IMR-90 (cell line): ENCODE data around the gene ZNF669.

ENCODE experiments used
- BHLHE40 ChIP-seq: fragments of 150-350 bp; IDR thresholded peaks from 2 replicates; pipeline ENCODE4 v1.6.1; 2016; ENCODE audit warnings: mild to moderate bottlenecking, low read depth, low read length
- CEBPB ChIP-seq: IDR thresholded peaks from 2 replicates; pipeline ENCODE4 v1.6.1; 2012; ENCODE audit warnings: low read depth, low read length, improper control_type of control experiment
- CTCF ChIP-seq: conservative IDR thresholded peaks from 2 replicates; pipeline ENCODE4 v1.5.1; 2012; ENCODE audit warnings: mild to moderate bottlenecking, low read depth, low read length, improper control_type of control experiment
- ELK1 ChIP-seq: fragments of 150-350 bp; IDR thresholded peaks from 2 replicates; pipeline ENCODE4 v1.6.1; 2016; ENCODE audit warnings: low read depth, mild to moderate bottlenecking, low read length, moderate library complexity, borderline replicate concordance
- FOS ChIP-seq: fragments of 150-350 bp; IDR thresholded peaks from 2 replicates; pipeline ENCODE4 v1.6.1; 2016; ENCODE audit warnings: low read depth, low read length
- MAZ ChIP-seq: IDR thresholded peaks from 2 replicates; pipeline ENCODE4 v1.6.1; 2012; ENCODE audit warnings: low read depth, mild to moderate bottlenecking, low read length, improper control_type of control experiment, moderate library complexity, borderline replicate concordance
- MXI1 ChIP-seq: IDR thresholded peaks from 2 replicates; pipeline ENCODE4 v1.6.1; 2012; ENCODE audit warnings: low read depth, mild to moderate bottlenecking, low read length, moderate library complexity, borderline replicate concordance
- POLR2A ChIP-seq: IDR thresholded peaks from 2 replicates; pipeline ENCODE4 v1.6.1; 2012; ENCODE audit warnings: mild to moderate bottlenecking, low read depth, low read length
- RAD21 ChIP-seq: IDR thresholded peaks from 2 replicates; pipeline ENCODE4 v1.6.1; 2012; ENCODE audit warnings: low read length, improper control_type of control experiment
- RCOR1 ChIP-seq: IDR thresholded peaks from 2 replicates; pipeline ENCODE4 v1.6.1; 2012; ENCODE audit warnings: mild to moderate bottlenecking, low read length, improper control_type of control experiment; ENCODE audit not compliant: insufficient replicate concordance
- RFX5 ChIP-seq: IDR thresholded peaks from 2 replicates; pipeline ENCODE4 v1.8.0; 2012; ENCODE audit warnings: low read depth, mild to moderate bottlenecking, low read length, moderate library complexity
- SMC3 ChIP-seq: fragments of 150-350 bp; IDR thresholded peaks from 2 replicates; pipeline ENCODE4 v1.6.1; 2016; ENCODE audit warnings: low read depth, mild to moderate bottlenecking, antibody characterized with exemption, low read length, moderate library complexity
- USF2 ChIP-seq: fragments of 150-350 bp; IDR thresholded peaks from 2 replicates; pipeline ENCODE4 v1.6.1; 2017; ENCODE audit warnings: mild to moderate bottlenecking, antibody characterized with exemption, low read length, low read depth

GRCh38 chr1:247090455-247090854 lies 13.7 kb downstream of the ZNF669 start:
- TF ChIP-seq USF2: no peak
- TF ChIP-seq MAZ: no peak
- no peak for TF ChIP-seq CTCF
- no peak for TF ChIP-seq POLR2A
- TF ChIP-seq RAD21: no peak
- no peak for TF ChIP-seq FOS
- TF ChIP-seq RFX5: no peak
- no peak for TF ChIP-seq RCOR1
- no peak for TF ChIP-seq CEBPB
- TF ChIP-seq SMC3: no peak
- no peak for TF ChIP-seq BHLHE40
- TF ChIP-seq ELK1: no peak
- no peak for TF ChIP-seq MXI1
